Pancreas (tissue), 10 donors: ENCODE results near the gene PINK1. TPM values are rescaled to one million over a fixed set of nuclear protein-coding genes. Genes with fewer than 3 reads are reported as not detected.

Experiments
- ATAC-seq, 4 donors: fragments of 200-7000 bp; cut with Tn5 transposase; one replicate each; pipeline versions ENCODE4 v1.8.0 to v1.9.1; 2020; ENCODE audit warnings: mild to moderate bottlenecking in 4 of 4, moderate library complexity in 4 of 4
- DNase-seq, 6 donors: peaks; one replicate each; pipeline ENCODE4 v3.0.0-alpha.2; 2020
- FAIRE-seq: peaks from 2 replicates; lab custom pipeline; 2012; peaks lifted over from hg19 to GRCh38; lab: Jason Lieb, UNC
- H3K27ac ChIP-seq, 4 donors: fragments of 200-600 bp; sonication (generic); 1 replicate in 3 of 4; 2 replicates in 1 of 4; pipeline versions ENCODE4 v1.5.0 to v1.8.0; 2020
- H3K27me3 ChIP-seq, 4 donors: fragments of 200-600 bp; one replicate each; pipeline ENCODE4 v1.8.0; 2021
- H3K36me3 ChIP-seq, 3 donors: fragments of 200-600 bp; sonication (generic) in 1 of 3; one replicate each; pipeline versions ENCODE4 v1.5.0 to v1.8.0; 2020 to 2021
- H3K4me1 ChIP-seq, 3 donors: fragments of 200-600 bp; one replicate each; pipeline ENCODE4 v1.8.0; 2021
- H3K4me3 ChIP-seq, 4 donors: fragments of 200-600 bp; sonication (generic) in 2 of 4; one replicate each; pipeline versions ENCODE4 v1.5.0 to v1.8.0; 2020 to 2021
- H3K9me3 ChIP-seq, 4 donors: fragments of 200-600 bp; one replicate each; pipeline ENCODE4 v1.8.0; 2021
- CTCF ChIP-seq, 4 donors: fragments of 200-600 bp; sonication (generic) in 3 of 4; IDR thresholded peaks; one replicate each; pipeline versions ENCODE4 v1.5.0 to v1.8.0; 2021; ENCODE audit warnings: antibody characterized with exemption in 4 of 4
- WGBS, 2 donors: extraction: QIAGEN DNeasy Blood & Tissue Kit; methylation state at CpG; one replicate each; pipeline ENCODE4 v1.1.7; 2013; 5-methylcytosine and 5-hydroxymethylcytosine counted together
- intact Hi-C, 3 donors: fragments of 100-400 bp; cut with DNase I; formaldehyde crosslinking; loops; one replicate each; pipeline versions ENCODE4 v1.11.1 to v1.14.2; 2022
- polyA plus RNA-seq, 2 donors: library from polyadenylated mRNA; stranded (reverse); fragments of 200-250 nt; gene quantifications; one replicate each; pipeline ENCODE4 v1.2.3, GENCODE V29; 2013
- total RNA-seq, 6 donors: library from RNA; stranded (reverse); fragmentation: NEBNext Ultra II Directional in 4 of 6; extraction: Animal tissue kit (Norgen Biotek cat#: 25700) in 4 of 6; gene quantifications; one replicate each; pipeline versions ENCODE4 v1.2.1 to v1.2.4, GENCODE V29; 2021 to 2023
- donor health status: healthy with polysubstance abuse.
- donor health status: DM: no; HTN: no; CAD: no; lungs with moderate emphysema.
- donor health status: DM: no; HTN: no; CAD: no.
- donor health status: control.
- donor health status: control.
- donor health status: Bipolar disorder and iron deficiency.
- donor health status: DM: yes; HTN: yes; CAD: no.
- donor health status: DM: no; HTN: no; CAD: no.
- donor health status: DM: no; HTN: no; CAD: no.
- donor health status: DM: yes; HTN: yes; CAD: no.

The PINK1 gene
- total and polyA plus RNA-seq, 8 donors, result 15.6 to 38.0 (median 29.0) TPM

GRCh38 chr1:20625176-20626097 is 7.8 kb upstream of the PINK1 start:
- WGBS, 2 donors, result 67 to 72% methylated on average over 3 of the region's 3 CpGs
- FAIRE-seq, result no peak
- Histone ChIP-seq H3K27ac (no peak overlapping the region), H3K4me3 (no peak overlapping the region), H3K27me3 (no peaks in the 10 kb centered on the region), H3K36me3 (no peaks in the 10 kb centered on the region), H3K9me3 (no peaks in the 10 kb centered on the region), H3K4me1 (no peaks in the 10 kb centered on the region)
- DNase-seq, result no peak
- intact Hi-C loops, result no loop called here
- no peak for TF ChIP-seq CTCF (IDR thresholded peaks at IDR 0.05)
- ATAC-seq, result no peak

DNA sequence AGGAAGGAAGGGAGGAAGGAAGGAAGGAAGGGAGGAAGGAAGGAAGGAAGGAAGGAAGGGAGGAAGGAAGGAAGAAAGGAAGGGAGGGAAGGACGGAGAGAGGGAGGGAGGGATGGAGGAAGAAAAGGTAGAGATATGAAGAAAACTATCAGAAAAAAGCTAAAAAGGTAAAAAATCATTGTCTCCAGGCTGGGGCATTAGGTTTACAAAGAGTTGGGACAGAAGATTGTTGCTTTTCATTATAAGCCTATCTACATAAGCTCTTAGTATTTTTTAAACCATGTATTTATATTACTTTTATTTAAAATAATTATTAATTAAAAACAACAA is 7.2 kb upstream of the PINK1 start:
- no peaks in the 10 kb centered on the region for H3K4me1 ChIP-seq
- no peaks in the 10 kb centered on the region for H3K9me3 ChIP-seq
- TF ChIP-seq CTCF (IDR thresholded peaks at IDR 0.05), result no peak
- no peaks in the 10 kb centered on the region for H3K36me3 ChIP-seq
- ATAC-seq (no peak), FAIRE-seq (no peak), DNase-seq (no peak)
- H3K4me3 ChIP-seq, result no peak overlapping the region
- H3K27me3 ChIP-seq, result no peaks in the 10 kb centered on the region
- H3K27ac ChIP-seq, result no peak overlapping the region
- WGBS, 2 donors, result 54 to 80% methylated on average over 1 of the region's 1 CpG
- intact Hi-C loops, result no loop called here

- 45% methylated on average over 1 of the region's 1 CpG for WGBS, 2 donors
- no peak for TF ChIP-seq CTCF (IDR thresholded peaks at IDR 0.05)
- no peaks in the 10 kb centered on the region for H3K9me3 ChIP-seq
- H3K27me3 ChIP-seq, result no peaks in the 10 kb centered on the region
- H3K36me3 ChIP-seq, result no peaks in the 10 kb centered on the region
- ATAC-seq (no peak), FAIRE-seq (no peak), DNase-seq (no peak)
- no peaks in the 10 kb centered on the region for H3K4me1 ChIP-seq
- no peak overlapping the region for H3K27ac ChIP-seq
- intact Hi-C loops, result no loop called here
- no peak overlapping the region for H3K4me3 ChIP-seq
Observed at GRCh38 chr1:20626524-20626923, 6.7 kb upstream of the PINK1 start.

DNA sequence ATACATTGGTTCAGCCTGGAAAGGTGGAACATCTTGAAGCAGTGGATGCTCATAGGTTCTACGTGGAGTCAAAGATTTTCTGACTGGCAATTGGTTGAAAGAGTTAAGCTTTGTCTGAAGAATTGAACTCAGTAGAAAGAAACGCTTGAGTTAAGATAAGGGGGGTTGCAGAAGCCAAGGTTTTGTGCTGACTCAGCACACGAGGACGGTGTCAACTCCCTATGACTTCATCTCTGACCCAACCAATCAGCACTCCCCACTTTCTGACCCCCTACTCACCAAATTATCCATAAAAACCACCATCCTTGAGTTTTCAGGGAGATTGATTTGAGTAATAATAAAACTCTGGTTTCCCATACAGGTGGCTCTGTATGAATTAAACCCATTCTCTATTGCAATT is 2.5 kb upstream of the PINK1 start:
- Histone ChIP-seq H3K4me3 (no peak overlapping the region), H3K27ac (no peak overlapping the region), H3K9me3 (no peaks in the 10 kb centered on the region), H3K27me3 (no peaks in the 10 kb centered on the region), H3K36me3 (no peaks in the 10 kb centered on the region), H3K4me1 (peaks cover 0 to 7% (median 0%) of the 10 kb centered on the region in 3 donors)
- TF ChIP-seq CTCF (IDR thresholded peaks at IDR 0.05), result no peak
- intact Hi-C loops, result loop anchor here in 1 of 3 donors (10.0 kb wide), 1 partner anchor 106 kb away; no protein-coding TSS in a partner anchor
- ATAC-seq, result no peak
- DNase-seq, result no peak
- FAIRE-seq, result no peak
- WGBS, 2 donors, result 16% methylated on average over 4 of the region's 4 CpGs

GRCh38 chr1:20632386-20632785 is 872 bp upstream of the PINK1 start:
- no peak for DNase-seq
- no peak overlapping the region for H3K27ac ChIP-seq
- peaks cover 0 to 2% (median 0%) of the 10 kb centered on the region in 3 donors for H3K36me3 ChIP-seq
- no peak for TF ChIP-seq CTCF (IDR thresholded peaks at IDR 0.05)
- no peak for FAIRE-seq
- intact Hi-C loops, result loop anchor here in 1 of 3 donors (10.0 kb wide), 1 partner anchor 108 kb away; no protein-coding TSS in a partner anchor
- no peak overlapping the region for H3K4me3 ChIP-seq
- H3K9me3 ChIP-seq, result no peaks in the 10 kb centered on the region
- H3K4me1 ChIP-seq, result peaks cover 0 to 7% (median 0%) of the 10 kb centered on the region in 3 donors
- 77 to 85% methylated on average over 3 of the region's 3 CpGs for WGBS, 2 donors
- no peak for ATAC-seq
- no peaks in the 10 kb centered on the region for H3K27me3 ChIP-seq
